ENCODE results near the gene LMNA. TPM values are rescaled to one million over a fixed set of nuclear protein-coding genes. Genes with fewer than 3 reads are reported as not detected.

LMNA gene
- total and polyA plus RNA-seq, 9 donors, result 50.1 to 609 (median 360) TPM

GRCh38 chr1:156073740-156074139, 40.8 kb upstream of the LMNA start:
- Histone ChIP-seq H3K9me3 (no peaks in the 10 kb centered on the region), H3K4me1 (ENCODE audit: insufficient read depth) (no peaks in the 10 kb centered on the region), H3K27ac (no peak overlapping the region), H3K27me3 (no peaks in the 10 kb centered on the region), H3K36me3 (no peaks in the 10 kb centered on the region), H3K4me3 (no peak overlapping the region)
- DNase-seq, result no peak
- intact Hi-C loops (cut with DNase I), result no loop called here
- WGBS, 3 donors, result 41 to 51% (median 44%) methylated on average over 5 of the region's 5 CpGs
- TF ChIP-seq EP300 (IDR thresholded peaks at IDR 0.05) (no peak), POLR2A (IDR thresholded peaks at IDR 0.05) (no peak), CTCF (IDR thresholded peaks at IDR 0.05) (no peak)

- Histone ChIP-seq H3K36me3 (no peaks in the 10 kb centered on the region), H3K27me3 (no peaks in the 10 kb centered on the region), H3K4me3 (no peak overlapping the region), H3K4me1 (ENCODE audit: insufficient read depth) (no peaks in the 10 kb centered on the region), H3K9me3 (no peaks in the 10 kb centered on the region), H3K27ac (no peak overlapping the region)
- intact Hi-C loops (cut with DNase I), result no loop called here
- no peak for TF ChIP-seq CTCF (IDR thresholded peaks at IDR 0.05)
- no peak for TF ChIP-seq EP300 (IDR thresholded peaks at IDR 0.05)
- TF ChIP-seq POLR2A (IDR thresholded peaks at IDR 0.05), result no peak
- DNase-seq, result no peak
- 71 to 75% (median 71%) methylated on average over 8 of the region's 8 CpGs for WGBS, 3 donors
These were observed 39.9 kb upstream of the LMNA start for GRCh38 chr1:156074661-156075060.

GRCh38 chr1:156075162-156075561, 39.3 kb upstream of the LMNA start:
- intact Hi-C loops (cut with DNase I), result no loop called here
- Histone ChIP-seq H3K9me3 (no peaks in the 10 kb centered on the region), H3K27ac (no peak overlapping the region), H3K36me3 (no peaks in the 10 kb centered on the region), H3K4me1 (ENCODE audit: insufficient read depth) (no peaks in the 10 kb centered on the region), H3K27me3 (no peaks in the 10 kb centered on the region), H3K4me3 (no peak overlapping the region)
- 59 to 73% (median 62%) methylated on average over 3 of the region's 3 CpGs for WGBS, 3 donors
- no peak for TF ChIP-seq POLR2A (IDR thresholded peaks at IDR 0.05)
- TF ChIP-seq CTCF (IDR thresholded peaks at IDR 0.05), result no peak
- TF ChIP-seq EP300 (IDR thresholded peaks at IDR 0.05), result no peak
- no peak for DNase-seq

GRCh38 chr1:156075775-156076204, 38.7 kb upstream of the LMNA start:
- Histone ChIP-seq H3K4me1 (ENCODE audit: insufficient read depth) (peaks cover 2% of the 10 kb centered on the region), H3K4me3 (peak overlapping the region; percentile 47), H3K27me3 (no peaks in the 10 kb centered on the region), H3K36me3 (no peaks in the 10 kb centered on the region), H3K27ac (no peak overlapping the region), H3K9me3 (no peaks in the 10 kb centered on the region)
- intact Hi-C loops (cut with DNase I), result no loop called here
- TF ChIP-seq POLR2A (IDR thresholded peaks at IDR 0.05) (no peak), CTCF (IDR thresholded peaks at IDR 0.05) (no peak), EP300 (IDR thresholded peaks at IDR 0.05) (no peak)
- 56 to 67% (median 61%) methylated on average over 4 of the region's 4 CpGs for WGBS, 3 donors
- DNase-seq, result no peak

All from ovary (tissue), 9 donors.